Neural progenitor cell (in vitro differentiated cells): ENCODE data around the gene MBP. TPM values are rescaled to one million over a fixed set of nuclear protein-coding genes. Genes with fewer than 3 reads are reported as not detected.

Experiments
- DNase-seq: peaks from one replicate; pipeline ENCODE4 v3.0.0-alpha.2; 2016; ENCODE audit warnings: low spot score
- H2AFZ ChIP-seq: fragments of 200-600 bp; sonication (generic); replicated peaks from 2 replicates; pipeline ENCODE4 v1.6.1; 2016; ENCODE audit warnings: antibody characterized with exemption
- H3F3A ChIP-seq: fragments of 200-600 bp; sonication (generic); 2 replicates; pipeline ENCODE4 v1.6.1; 2016; ENCODE audit warnings: antibody characterized with exemption, low read depth
- H3K27ac ChIP-seq: fragments of 200-600 bp; sonication (generic); 2 replicates; pipeline ENCODE4 v1.5.1; 2016; ENCODE audit warnings: mild to moderate bottlenecking
- H3K27me3 ChIP-seq: fragments of 200-600 bp; sonication (generic); 2 replicates; pipeline ENCODE4 v1.6.1; 2016; ENCODE audit warnings: mild to moderate bottlenecking, moderate library complexity
- H3K36me3 ChIP-seq: fragments of 200-600 bp; sonication (generic); 2 replicates; pipeline ENCODE4 v1.5.1; 2016
- H3K4me1 ChIP-seq: fragments of 200-600 bp; sonication (generic); 2 replicates; pipeline ENCODE4 v1.6.1; 2016; ENCODE audit warnings: mixed run types
- H3K4me2 ChIP-seq: fragments of 200-600 bp; sonication (generic); 2 replicates; pipeline ENCODE4 v1.6.1; 2016
- H3K4me3 ChIP-seq: fragments of 200-600 bp; sonication (generic); 2 replicates; pipeline ENCODE4 v1.5.1; 2016
- H3K79me2 ChIP-seq: fragments of 200-600 bp; sonication (generic); 2 replicates; pipeline ENCODE4 v1.6.1; 2016; ENCODE audit warnings: low read depth
- H3K9ac ChIP-seq: fragments of 200-600 bp; sonication (generic); 2 replicates; pipeline ENCODE4 v1.6.1; 2016
- H3K9me3 ChIP-seq: fragments of 200-600 bp; sonication (generic); 2 replicates; pipeline ENCODE4 v1.5.1; 2016; ENCODE audit warnings: low read depth
- H4K20me1 ChIP-seq: fragments of 200-600 bp; sonication (generic); 2 replicates; pipeline ENCODE4 v1.6.1; 2016; ENCODE audit warnings: low read depth
- H3K27ac Mint-ChIP-seq: 3 replicates; pipeline ENCODE4 v1.8.0; 2021; ENCODE audit warnings: mixed read lengths
- H3K27me3 Mint-ChIP-seq: 2 replicates; pipeline ENCODE4 v1.8.0; 2022; ENCODE audit warnings: low read depth, mild to moderate bottlenecking, inconsistent platforms, moderate library complexity, mixed read lengths; ENCODE audit not compliant: insufficient read depth
- H3K36me3 Mint-ChIP-seq: 3 replicates; pipeline ENCODE4 v1.8.0; 2021; ENCODE audit warnings: mixed read lengths
- H3K4me1 Mint-ChIP-seq: 3 replicates; pipeline ENCODE4 v1.8.0; 2021; ENCODE audit warnings: mixed read lengths
- H3K4me3 Mint-ChIP-seq: 3 replicates; pipeline ENCODE4 v1.8.0; 2021; ENCODE audit warnings: mild to moderate bottlenecking, moderate library complexity, mixed read lengths
- H3K9me3 Mint-ChIP-seq: 3 replicates; pipeline ENCODE4 v1.8.0; 2020; ENCODE audit warnings: mixed read lengths
- EZH2 ChIP-seq: fragments of 200-600 bp; sonication (generic); IDR thresholded peaks from 2 replicates; pipeline ENCODE4 v1.6.1; 2017; ENCODE audit warnings: antibody characterized with exemption, mild to moderate bottlenecking, moderate library complexity
- EZH2phosphoT487 ChIP-seq: fragments of 200-600 bp; sonication (generic); IDR thresholded peaks from 2 replicates; pipeline ENCODE4 v1.6.1; 2017; ENCODE audit warnings: antibody characterized with exemption
- total RNA-seq: library from RNA; depleted of rRNA; stranded (reverse); fragments of >200 nt; gene quantifications from 2 replicates; pipeline ENCODE4 v1.2.3, GENCODE V29; 2015; ENCODE audit warnings: low replicate concordance
- TF ChIP-seq, protein P1 (sequence below): fragments of 200-600 bp; sonication (generic); IDR thresholded peaks from 2 replicates; pipeline ENCODE4 v1.5.1; 2017; ENCODE audit warnings: antibody characterized with exemption, mild to moderate bottlenecking

Gene MBP
- total RNA-seq, 1 donor from 2014 or later: 0.64 TPM

GRCh38 chr18:77084688-77085035, 47.9 kb downstream of the MBP start:
- Mint-ChIP-seq H3K4me3 (no peak overlapping the region), H3K4me1 (peaks cover 35% of the 10 kb centered on the region), H3K9me3 (peaks cover 10% of the 10 kb centered on the region), H3K27ac (no peak overlapping the region), H3K27me3 (peaks cover 5% of the 10 kb centered on the region), H3K36me3 (peaks cover 4% of the 10 kb centered on the region)
- TF ChIP-seq, protein P1, sequence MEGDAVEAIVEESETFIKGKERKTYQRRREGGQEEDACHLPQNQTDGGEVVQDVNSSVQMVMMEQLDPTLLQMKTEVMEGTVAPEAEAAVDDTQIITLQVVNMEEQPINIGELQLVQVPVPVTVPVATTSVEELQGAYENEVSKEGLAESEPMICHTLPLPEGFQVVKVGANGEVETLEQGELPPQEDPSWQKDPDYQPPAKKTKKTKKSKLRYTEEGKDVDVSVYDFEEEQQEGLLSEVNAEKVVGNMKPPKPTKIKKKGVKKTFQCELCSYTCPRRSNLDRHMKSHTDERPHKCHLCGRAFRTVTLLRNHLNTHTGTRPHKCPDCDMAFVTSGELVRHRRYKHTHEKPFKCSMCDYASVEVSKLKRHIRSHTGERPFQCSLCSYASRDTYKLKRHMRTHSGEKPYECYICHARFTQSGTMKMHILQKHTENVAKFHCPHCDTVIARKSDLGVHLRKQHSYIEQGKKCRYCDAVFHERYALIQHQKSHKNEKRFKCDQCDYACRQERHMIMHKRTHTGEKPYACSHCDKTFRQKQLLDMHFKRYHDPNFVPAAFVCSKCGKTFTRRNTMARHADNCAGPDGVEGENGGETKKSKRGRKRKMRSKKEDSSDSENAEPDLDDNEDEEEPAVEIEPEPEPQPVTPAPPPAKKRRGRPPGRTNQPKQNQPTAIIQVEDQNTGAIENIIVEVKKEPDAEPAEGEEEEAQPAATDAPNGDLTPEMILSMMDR: no peak
- TF ChIP-seq EZH2phosphoT487 (no peak), EZH2 (no peak)
- no peak for DNase-seq
- no peak overlapping the region for H2AFZ ChIP-seq
- H3K4me2 ChIP-seq: peak overlapping the region; percentile 49
- H3K27me3 ChIP-seq: peaks cover 36% of the 10 kb centered on the region
- H3K4me3 ChIP-seq: no peak overlapping the region
- no peak overlapping the region for H3K9ac ChIP-seq
- H3K4me1 ChIP-seq: peaks cover 17% of the 10 kb centered on the region
- H3K79me2 ChIP-seq: no peaks in the 10 kb centered on the region
- no peaks in the 10 kb centered on the region for H3K36me3 ChIP-seq
- no peak overlapping the region for H3K27ac ChIP-seq
- H3K9me3 ChIP-seq: no peaks in the 10 kb centered on the region
- H4K20me1 ChIP-seq: no peaks in the 10 kb centered on the region
- H3F3A ChIP-seq: no peaks in the 10 kb centered on the region

GRCh38 chr18:77082316-77082955, 50.1 kb downstream of the MBP start:
- Histone ChIP-seq H3K4me1 (peaks cover 14% of the 10 kb centered on the region), H4K20me1 (no peaks in the 10 kb centered on the region), H3K27me3 (peaks cover 26% of the 10 kb centered on the region), H3K79me2 (no peaks in the 10 kb centered on the region), H3K27ac (no peak overlapping the region), H2AFZ (no peak overlapping the region), H3K9me3 (no peaks in the 10 kb centered on the region), H3F3A (no peaks in the 10 kb centered on the region), H3K36me3 (no peaks in the 10 kb centered on the region), H3K9ac (no peak overlapping the region), H3K4me3 (no peak overlapping the region), H3K4me2 (no peak overlapping the region)
- H3K9me3 Mint-ChIP-seq: peaks cover 10% of the 10 kb centered on the region
- no peak overlapping the region for H3K27ac Mint-ChIP-seq
- peaks cover 33% of the 10 kb centered on the region for H3K4me1 Mint-ChIP-seq
- TF ChIP-seq EZH2phosphoT487: no peak
- no peak for TF ChIP-seq EZH2
- TF ChIP-seq, protein P1: no peak
- no peak overlapping the region for H3K4me3 Mint-ChIP-seq
- peaks cover 4% of the 10 kb centered on the region for H3K36me3 Mint-ChIP-seq
- H3K27me3 Mint-ChIP-seq: peaks cover 5% of the 10 kb centered on the region
- no peak for DNase-seq

DNA sequence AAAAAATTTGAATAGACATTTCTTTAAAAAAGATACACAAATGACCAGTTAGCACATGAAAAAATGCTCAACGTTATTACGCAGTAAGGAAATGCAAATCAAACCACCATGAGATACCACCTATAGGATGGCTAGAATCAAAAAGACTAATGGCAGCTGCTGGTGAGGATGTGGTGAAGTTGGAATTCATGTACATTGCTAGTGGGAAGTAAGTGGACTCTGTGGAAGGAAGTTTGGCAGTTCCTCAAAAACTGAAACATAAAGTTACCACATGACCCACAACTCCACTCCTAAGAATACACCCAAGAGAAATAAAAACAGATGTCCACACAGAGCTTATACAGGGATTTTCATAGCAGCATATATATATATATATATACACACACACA, 51.2 kb downstream of the MBP start:
- no peak for TF ChIP-seq EZH2
- TF ChIP-seq, protein P1: no peak
- no peak for TF ChIP-seq EZH2phosphoT487
- no peak overlapping the region for H3K27ac ChIP-seq
- no peak overlapping the region for H2AFZ ChIP-seq
- H3F3A ChIP-seq: no peaks in the 10 kb centered on the region
- no peaks in the 10 kb centered on the region for H4K20me1 ChIP-seq
- no peak overlapping the region for H3K9ac ChIP-seq
- DNase-seq: no peak
- H3K36me3 ChIP-seq: no peaks in the 10 kb centered on the region
- Mint-ChIP-seq H3K36me3 (peaks cover 4% of the 10 kb centered on the region), H3K4me1 (peaks cover 23% of the 10 kb centered on the region), H3K9me3 (peaks cover 9% of the 10 kb centered on the region), H3K4me3 (no peak overlapping the region), H3K27ac (no peak overlapping the region), H3K27me3 (peaks cover 5% of the 10 kb centered on the region)
- peaks cover 15% of the 10 kb centered on the region for H3K27me3 ChIP-seq
- no peaks in the 10 kb centered on the region for H3K79me2 ChIP-seq
- H3K4me1 ChIP-seq: peaks cover 4% of the 10 kb centered on the region
- H3K9me3 ChIP-seq: no peaks in the 10 kb centered on the region
- H3K4me2 ChIP-seq: no peak overlapping the region
- no peak overlapping the region for H3K4me3 ChIP-seq
